SHP77 (cell line): ENCODE data around the gene MSH2.
"Not testable (repeated sequence)": the region's sequence is repeated elsewhere in the genome, so short reads cannot be mapped to it uniquely, and the experiment has no call there.

Experiments used
- DNase-seq, 2 experiments: peaks; one replicate each; lab custom pipeline; 2025; lab: John Stamatoyannopoulos, UW

The MSH2 gene

DNA sequence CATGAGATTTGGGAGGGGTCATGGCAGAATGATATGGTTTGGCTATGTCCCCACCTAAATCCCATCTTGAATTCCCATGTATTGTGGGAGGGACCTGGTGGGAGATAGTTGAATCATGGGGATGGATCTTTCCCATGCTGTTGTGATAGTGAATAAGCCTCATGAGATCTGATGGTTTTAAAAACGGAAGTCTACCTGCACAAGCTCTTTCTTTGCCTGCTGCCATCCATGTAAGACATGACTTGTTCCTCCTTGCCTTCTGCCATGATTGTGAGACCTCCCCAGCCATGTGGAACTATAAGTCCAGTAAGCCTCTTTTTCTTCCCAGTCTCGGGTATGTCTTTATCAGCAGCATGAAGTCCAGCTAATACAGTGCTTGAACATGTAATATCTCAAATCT lies 5.0 kb downstream of the MSH2 start:
- DNase-seq: not testable (repeated sequence)

DNA sequence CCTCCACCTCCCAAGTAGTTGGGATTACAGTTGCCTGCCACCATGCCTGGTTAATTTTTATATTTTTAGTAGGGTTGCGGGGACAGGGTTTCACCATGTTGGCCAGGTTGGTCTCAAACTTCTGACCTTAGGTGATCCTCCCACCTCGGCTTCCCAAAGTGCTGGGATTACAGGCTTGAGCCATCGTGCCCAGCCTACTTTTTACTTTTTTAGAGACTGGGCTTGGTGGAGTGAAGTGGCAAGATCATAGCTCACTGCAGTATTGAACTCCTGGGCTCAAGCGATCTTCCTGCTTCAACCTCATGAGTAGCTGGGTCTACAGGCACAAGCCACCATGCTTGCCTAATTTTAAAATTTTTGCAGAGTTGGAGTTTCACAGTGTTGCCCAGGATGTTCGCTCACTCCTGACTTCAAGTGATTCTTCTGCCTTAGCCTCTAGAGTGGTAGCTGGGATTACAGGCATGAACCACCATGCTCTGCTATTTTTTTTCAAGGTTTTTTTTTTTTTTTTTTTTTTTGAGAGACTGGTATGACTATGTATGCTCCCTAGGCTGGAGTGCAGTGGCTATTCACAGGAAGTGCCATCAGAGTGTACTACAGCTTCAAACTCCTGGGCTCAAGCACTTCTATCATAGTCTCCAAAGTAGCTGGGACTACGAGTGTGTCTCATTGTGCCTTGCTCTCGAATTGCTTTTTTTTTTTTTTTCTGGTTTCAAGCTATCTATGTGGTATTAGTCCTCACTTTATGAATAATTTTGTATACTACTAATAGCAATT lies 11.9 kb downstream of the MSH2 start:
- DNase-seq: no peak

DNA sequence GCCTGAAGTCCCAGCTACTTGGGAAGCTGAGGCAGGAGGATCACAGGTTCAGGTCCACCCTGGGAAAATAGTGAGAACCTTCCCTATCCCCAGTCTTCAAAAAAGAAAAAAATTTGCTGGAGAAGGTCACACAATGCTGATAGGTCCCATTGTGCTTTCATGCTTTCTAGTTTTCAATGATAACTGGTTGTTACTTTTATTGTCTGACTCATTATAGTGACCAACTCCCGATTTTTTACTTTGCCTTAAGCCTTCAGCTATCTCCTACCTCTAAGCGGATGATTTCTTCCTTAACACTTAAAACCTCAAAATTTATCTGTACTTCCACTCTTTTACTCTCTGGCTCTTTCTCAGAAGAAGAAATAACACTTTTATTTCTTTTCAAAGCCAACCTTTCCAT lies 17.3 kb downstream of the MSH2 start:
- DNase-seq: no peak

DNA sequence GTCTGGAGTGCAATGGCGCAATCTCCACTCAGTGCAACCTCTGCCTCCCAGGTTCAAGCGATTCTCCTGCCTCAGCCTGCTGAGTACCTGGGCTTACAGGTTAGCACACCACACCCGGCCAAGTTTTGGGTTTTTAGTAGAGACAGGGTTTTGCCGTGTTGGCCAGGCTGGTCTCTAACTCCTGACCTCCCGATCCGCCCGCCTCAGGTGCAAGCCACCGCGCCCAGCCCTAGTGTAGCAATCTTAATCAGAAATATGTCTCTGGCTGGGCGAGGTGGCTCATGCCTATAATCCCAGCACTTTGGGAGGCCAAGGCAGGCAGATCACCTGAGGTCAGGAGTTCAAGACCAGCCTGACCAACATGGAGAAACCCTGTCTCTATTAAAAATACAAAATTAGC lies 17.7 kb downstream of the MSH2 start:
- not testable (repeated sequence) for DNase-seq

DNA sequence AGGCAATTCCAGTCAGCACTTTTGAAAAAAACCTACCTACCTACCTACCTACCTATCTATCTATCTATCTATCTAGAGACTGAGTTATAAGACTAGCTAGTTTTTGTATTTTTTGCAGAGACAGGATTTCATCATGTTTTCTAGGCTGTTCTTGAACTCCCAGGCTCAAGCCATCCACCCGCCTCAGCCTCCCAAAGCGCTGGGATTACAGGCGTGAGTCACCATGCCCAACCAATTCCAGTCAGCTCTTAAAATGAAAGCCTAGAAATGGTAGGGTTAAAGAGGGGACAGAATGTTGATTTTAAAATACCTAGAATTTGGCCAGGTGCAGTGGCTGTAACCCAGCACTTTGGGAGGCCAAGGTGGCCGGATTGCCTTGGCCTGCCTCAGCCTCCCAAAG lies 19.1 kb downstream of the MSH2 start:
- no peak for DNase-seq

DNA sequence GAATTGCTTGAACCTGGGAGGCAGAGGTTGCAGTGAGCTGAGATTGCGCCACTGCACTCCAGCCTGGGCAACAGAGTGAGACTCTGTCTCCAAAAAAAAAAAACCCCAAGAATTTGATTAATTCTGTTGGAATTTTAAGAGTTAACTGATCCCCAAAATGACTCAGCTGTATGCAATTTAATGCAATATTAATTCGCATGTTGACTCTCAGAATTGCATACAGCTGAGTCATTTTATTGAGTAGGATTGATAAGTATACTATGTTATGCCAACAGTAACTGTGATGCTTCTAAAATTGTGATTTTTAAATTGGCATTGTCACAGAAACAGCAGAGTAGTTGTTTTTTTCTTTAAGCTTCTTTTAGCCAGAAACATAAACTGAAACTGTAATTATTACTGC lies 19.6 kb downstream of the MSH2 start:
- DNase-seq: no peak

DNA sequence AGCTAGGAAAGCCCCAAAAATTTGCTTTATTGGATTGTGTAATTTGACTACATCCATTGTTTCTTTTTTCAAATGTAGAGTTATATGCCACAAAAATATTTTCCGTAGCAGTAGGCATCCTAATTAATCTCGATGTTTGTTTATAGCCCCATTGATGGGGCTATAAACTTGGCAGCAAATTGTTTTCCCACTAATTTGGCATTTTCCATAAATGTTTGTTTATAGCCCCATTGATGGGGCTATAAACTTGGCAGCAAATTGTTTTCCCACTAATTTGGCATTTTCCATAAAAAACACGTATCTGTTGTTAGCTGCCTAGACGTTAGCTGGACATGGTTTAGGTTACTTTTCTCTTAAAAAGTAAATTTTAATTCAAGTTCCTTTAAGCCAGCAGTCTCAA lies 23.8 kb downstream of the MSH2 start:
- DNase-seq: no peak

DNA sequence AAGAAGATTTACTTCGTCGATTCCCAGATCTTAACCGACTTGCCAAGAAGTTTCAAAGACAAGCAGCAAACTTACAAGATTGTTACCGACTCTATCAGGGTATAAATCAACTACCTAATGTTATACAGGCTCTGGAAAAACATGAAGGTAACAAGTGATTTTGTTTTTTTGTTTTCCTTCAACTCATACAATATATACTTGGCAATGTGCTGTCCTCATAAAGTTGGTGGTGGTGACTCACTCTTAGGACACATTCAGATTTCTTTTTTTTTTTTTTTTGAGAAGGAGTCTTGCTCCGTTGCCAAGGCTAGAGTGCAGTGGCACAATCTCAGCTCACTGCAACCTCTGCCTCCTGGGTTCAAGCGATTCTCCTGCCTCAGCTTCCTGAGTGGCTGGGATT lies 26.8 kb downstream of the MSH2 start:
- no peak for DNase-seq

DNA sequence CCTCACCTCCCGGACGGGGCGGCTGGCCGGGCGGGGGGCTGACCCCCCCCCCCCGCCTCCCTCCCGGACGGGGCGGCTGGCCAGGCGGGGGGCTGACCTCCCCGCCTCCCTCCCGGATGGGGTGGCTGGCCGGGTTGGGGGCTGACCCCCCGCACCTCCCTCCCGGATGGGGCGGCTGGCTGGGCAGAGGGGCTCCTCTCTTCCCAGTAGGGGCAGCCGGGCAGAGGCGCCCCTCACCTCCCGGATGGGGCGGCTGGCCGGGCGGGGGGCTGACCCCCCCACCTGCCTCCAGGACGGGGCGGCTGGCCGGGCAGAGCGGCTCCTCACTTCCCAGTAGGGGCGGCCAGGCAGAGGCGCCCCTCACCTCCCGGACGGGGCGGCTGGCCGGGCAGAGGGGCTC lies 30.1 kb downstream of the MSH2 start:
- DNase-seq: not testable (repeated sequence)

DNA sequence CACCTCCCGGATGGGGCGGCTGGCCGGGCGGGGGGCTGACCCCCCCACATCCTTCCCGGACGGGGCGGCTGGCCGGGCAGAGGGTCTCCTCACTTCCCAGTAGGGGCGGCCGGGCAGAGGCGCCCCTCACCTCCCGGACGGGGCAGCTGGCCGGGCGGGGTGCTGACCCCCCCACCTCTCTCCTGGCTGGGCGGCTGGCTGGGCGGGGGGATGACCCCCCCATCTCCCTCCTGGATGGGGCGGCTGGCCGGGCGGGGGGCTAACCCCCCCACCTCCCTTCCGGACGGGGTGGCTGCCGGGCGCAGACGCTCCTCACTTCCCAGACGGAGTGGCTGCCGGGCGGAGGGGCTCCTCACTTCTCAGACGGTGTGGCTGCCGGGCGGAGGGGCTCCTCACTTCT lies 30.5 kb downstream of the MSH2 start:
- DNase-seq: not testable (repeated sequence)

DNA sequence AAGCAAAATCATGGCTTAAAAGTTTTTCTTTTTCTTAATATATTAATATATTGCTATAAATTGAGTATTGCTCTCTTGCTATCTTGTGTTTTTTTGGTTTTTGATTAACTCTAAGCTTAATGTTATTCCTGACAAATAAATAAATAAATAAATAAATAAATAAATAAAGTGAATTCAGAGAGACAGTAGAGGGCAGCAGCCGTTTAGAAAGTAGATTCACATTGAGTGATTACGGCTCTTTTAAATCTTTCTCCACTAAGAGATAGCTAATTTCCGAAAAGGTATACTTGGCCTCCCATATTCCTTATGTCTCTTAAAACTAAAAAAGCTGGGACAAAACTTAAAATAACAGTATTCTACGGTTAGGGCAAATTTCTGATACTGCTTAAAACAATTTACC lies 34.3 kb downstream of the MSH2 start:
- no peak for DNase-seq

DNA sequence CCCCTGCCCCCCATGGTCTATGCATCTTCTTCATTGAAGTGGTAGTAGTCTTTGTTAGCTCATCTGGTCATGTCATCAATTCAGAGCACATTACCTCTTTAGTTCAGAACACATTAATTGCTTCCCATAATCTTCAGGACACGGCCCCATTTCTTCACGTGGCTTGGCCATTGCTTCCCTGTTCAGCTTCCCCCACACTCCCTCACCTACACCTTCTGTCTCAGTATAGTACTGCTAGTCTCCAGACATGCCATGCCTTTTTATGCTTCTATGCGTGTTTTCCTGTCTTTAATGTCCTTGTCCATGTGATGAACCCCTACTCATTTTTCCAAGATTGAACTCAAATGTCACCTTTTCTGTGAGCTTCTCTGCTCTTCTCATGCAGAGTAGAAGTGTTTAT lies 35.1 kb downstream of the MSH2 start:
- no peak for DNase-seq

DNA sequence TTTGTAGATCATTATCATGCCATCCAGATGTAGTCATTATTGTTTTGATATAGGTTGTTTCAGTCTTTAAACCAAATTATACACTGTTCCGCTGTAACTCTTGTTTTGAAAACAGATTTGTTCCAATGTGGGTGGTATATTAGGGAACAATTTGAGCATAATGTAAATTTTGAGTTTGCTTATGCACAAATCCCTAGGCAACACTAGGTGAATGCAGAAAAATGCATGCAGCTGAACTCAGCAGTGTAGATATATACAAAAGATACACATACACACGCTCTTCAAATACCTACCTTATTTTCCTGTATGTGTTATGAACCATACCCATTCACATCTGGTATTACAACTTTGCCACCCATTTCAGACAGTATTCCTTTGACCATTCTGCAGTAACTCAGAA lies 35.8 kb downstream of the MSH2 start:
- no peak for DNase-seq

DNA sequence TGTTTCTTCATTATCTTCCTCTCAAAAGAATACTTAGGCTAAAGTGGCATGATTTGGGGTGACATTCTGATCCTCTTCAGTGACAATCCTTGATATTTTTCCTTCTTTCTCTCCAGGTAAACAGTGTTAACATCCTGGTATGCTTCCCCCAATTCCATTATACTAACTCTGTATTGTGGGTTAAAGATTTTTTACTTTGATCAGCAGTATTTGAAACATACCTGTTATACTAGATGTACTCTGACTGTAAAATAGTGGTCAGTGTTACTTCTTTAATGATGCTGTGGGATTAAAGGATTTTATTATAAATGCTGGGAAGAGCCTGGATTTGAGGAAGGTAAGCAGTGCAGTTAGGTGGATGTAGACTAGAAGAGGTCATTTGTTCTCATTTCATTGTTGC lies 48.8 kb downstream of the MSH2 start:
- DNase-seq: no peak

DNA sequence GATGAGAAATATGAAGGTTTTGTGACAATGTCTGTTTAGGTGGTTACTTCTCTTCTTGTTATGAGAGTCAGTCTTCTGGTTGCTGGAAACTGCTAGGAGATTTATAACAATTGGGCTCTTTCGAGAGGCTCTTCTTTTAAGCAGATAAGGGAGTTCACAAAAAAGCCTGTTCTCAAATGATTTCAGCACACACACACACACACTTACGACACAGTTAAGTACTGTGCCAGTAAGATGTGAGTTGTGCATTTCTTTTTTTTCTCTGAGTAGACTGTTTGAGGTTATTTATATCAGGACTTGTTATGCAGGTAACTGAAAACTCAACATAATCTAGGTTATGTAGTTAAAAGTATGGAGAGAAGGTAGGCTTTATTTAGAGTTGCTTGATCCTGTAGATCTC lies 49.8 kb downstream of the MSH2 start:
- DNase-seq: no peak

DNA sequence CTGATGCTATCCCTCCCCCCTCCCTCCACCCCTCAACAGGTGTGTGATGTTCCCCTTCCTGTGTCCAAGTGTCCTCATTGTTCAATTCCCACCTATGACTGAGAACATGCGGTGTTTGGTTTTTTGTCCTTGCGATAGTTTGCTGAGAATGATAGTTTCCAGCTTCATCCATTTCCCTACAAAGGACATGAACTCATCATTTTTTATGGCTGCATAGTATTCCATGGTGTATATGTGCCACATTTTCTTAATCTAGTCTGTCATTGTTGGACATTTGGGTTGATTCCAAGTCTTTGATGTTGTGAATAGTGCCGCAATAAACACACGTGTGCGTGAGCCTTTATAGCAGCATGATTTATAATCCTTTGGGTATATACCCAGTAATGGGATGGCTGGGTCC lies 51.9 kb downstream of the MSH2 start:
- DNase-seq: not testable (repeated sequence)

DNA sequence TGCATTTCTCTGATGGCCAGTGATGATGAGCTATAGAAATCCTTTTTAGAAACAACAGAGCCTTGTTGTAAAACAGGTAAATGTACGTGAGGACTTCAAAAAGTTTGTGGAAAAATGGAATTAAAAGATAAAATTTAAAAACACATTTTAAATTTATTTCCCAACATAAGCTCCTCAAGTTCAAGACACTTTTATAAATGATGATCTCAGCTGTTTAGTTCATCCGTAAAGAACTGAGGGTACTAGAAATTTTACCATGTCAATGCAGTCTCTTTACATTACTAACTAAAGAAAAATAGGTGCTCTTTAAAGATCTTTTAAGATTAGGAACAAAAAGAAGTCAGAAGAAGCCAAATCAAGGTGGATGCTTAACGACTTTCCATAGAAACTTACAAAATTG lies 52.5 kb downstream of the MSH2 start:
- no peak for DNase-seq

DNA sequence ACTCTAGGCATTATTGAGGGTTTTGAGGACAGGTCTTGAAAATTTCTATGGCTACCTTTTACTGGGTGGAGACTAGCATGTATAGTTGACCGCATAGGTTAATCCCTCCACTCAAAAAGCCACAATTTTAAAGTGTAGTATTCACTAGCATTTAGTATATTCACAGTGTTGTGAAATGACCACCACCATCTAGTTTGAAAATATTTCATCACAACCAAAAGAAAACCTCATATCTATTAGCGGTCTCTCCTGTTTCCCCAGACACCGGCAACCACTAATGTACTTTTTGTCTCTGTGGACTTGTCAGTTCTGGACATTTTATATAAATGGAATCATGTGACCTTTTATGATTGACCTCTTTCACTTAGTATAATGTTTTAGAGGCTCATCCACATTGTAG lies 53.9 kb downstream of the MSH2 start:
- no peak for DNase-seq

DNA sequence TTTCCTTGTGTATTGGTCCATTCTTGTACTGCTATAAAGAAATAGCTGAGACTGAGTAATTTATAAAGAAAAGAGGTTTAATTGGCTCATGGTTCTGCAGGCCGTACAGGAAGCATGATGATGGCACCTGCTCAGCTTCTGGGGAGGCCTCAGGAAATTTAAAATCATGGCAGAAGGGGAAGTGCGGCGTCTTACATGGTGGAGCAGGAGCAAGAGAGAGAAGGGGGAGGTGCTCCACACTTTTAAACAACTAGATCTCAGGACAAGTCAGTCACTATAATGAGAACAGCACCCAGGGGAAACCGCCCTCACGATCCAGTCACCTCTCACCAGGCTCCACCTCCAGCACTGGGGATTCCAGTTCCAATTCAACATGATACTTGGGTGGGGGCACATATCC lies 54.3 kb downstream of the MSH2 start:
- no peak for DNase-seq

DNA sequence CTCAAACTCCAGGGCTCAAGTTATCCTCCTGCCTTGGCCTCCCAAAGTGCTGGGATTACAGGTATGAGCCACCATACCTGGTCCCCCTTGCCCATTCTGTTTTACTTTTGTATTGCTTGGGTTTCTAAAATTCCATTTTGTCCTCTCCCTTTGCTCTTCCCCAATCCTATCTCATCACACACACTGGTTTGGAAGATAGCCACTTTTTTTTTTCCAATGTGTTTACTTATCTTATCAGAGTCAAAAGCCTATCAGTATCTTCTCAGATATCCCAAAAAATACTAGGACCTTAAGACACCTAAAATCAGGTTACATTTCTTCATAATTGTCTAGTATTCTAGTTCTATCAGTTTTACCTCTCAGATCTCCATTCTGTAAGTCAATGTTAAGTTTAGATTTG lies 56.1 kb downstream of the MSH2 start:
- no peak for DNase-seq

DNA sequence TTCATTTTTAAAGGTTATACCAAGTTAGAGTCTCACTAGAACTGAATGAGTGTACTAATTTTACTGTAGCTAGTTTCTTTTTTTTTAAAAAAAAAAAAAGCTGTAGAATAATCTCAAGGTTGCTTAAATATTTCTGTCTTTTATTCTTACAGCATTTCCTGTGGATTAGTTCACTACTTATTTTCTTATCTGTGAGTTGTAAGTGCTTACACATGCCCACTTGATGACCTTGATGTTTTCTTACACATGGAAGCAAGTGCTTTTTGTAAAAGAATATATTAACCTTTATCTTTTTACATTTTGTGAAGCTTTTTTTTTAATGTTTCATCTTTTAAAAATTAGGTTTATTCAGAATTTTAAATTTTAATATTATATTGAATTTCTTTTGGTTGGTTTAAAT lies 57.8 kb downstream of the MSH2 start:
- DNase-seq: no peak

DNA sequence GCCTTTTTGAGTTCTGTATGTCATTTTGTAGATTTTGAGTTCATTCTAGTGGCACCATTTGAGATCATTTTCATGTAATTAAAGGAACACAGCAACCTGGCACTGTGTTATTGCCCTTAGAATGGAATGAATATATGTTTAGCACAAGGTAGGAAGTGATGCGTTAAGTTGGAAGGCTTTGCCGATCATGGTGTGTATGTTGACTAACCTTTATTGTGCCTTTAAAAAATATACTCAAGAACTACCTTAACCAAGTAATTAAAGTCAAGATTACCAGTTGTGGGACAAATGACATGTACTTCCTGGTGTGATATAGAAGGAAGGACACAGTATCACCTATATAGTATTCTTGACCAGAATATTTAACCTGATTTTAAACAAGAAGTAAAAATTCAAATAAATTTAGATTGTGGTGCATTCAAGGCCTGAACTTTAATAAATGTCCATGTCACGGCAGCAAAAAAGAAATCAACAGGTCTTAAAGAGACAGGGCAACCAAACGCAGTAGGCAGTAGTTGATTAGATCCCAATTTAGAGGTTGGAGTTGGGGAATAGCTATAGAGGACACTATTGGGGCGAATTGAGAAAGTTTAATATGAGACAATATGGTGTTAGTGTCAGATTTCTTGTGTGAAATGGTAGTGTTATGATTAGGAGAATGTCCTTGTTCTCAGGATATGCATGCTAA lies 68.6 kb downstream of the MSH2 start:
- no peak for DNase-seq

DNA sequence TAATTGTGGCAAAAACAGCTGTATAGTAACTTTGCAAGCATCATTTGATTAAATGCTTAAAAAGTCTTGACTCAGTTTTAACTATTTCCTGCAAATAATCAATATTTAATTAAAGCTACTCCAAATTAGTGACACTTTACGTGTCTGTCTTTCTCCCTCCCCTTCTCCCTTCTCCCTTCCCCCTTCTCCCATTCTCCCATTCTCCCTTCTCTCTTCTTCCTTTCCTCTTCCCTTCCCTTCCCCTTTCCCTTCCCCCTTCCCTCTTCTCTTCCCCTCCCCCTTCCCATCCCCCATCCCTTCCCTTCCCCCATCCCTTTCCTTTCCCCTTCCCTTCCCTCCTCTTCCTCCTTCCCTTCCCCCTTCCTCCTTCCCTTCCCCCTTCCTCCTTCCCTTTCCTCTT lies 76.9 kb downstream of the MSH2 start:
- no peak for DNase-seq

DNA sequence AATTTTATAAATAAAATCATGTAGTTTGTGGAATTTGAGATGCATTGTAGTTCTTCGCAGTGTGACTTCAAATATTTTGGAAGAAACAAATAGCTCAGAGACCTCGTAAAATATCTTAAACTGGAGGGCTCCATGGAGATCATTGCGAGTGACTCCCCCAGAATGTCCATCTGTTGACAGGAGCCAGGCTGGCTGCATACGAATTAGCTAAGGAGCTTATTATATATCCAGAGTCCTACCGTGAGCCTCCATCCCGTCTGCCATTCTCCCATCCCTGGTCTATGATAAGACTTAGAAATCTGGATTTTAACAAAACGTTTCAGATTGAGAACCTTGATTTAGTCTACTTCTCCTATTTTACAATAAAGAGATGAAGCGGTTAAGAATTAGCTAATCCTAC lies 80.2 kb downstream of the MSH2 start:
- no peak for DNase-seq
